Endodermal cell (in vitro differentiated cells): ENCODE data around the gene TNFRSF8. TPM values are rescaled to one million over a fixed set of nuclear protein-coding genes. Genes with fewer than 3 reads are reported as not detected.

Source experiments
- DNase-seq: peaks from one replicate; pipeline ENCODE4 v3.0.0-alpha.2; 2017
- H3K27ac ChIP-seq: 2 replicates; pipeline ENCODE4 v1.5.1; 2013; ENCODE audit warnings: mild to moderate bottlenecking, low read depth, low read length, moderate library complexity
- H3K27me3 ChIP-seq: 2 replicates; pipeline ENCODE4 v1.6.1; 2013; ENCODE audit warnings: mild to moderate bottlenecking, low read length, moderate library complexity; ENCODE audit not compliant: insufficient read depth, control insufficient read depth, poor library complexity, severe bottlenecking
- H3K36me3 ChIP-seq: 2 replicates; pipeline ENCODE4 v1.7.0; 2013; ENCODE audit warnings: mild to moderate bottlenecking, low read length, moderate library complexity; ENCODE audit not compliant: control insufficient read depth, insufficient read depth
- H3K4me1 ChIP-seq: one replicate; pipeline ENCODE4 v1.7.0; 2013; ENCODE audit warnings: low read length; ENCODE audit not compliant: control insufficient read depth, insufficient read depth
- H3K4me3 ChIP-seq: 2 replicates; pipeline ENCODE4 v1.5.1; 2013; ENCODE audit warnings: mild to moderate bottlenecking, low read length, moderate library complexity
- H3K9ac ChIP-seq: 2 replicates; pipeline ENCODE4 v1.6.1; 2013; ENCODE audit warnings: mild to moderate bottlenecking, low read length, moderate library complexity; ENCODE audit not compliant: poor library complexity, severe bottlenecking; ENCODE audit errors: extremely low read depth
- H3K9me3 ChIP-seq: 2 replicates; pipeline ENCODE4 v1.6.1; 2013; ENCODE audit warnings: mild to moderate bottlenecking, low read length, moderate library complexity; ENCODE audit not compliant: control insufficient read depth
- H3K27ac Mint-ChIP-seq: 2 replicates; pipeline ENCODE4 v1.8.0; 2020; ENCODE audit warnings: mixed read lengths
- H3K27me3 Mint-ChIP-seq: 2 replicates; pipeline ENCODE4 v1.8.0; 2021; ENCODE audit warnings: mild to moderate bottlenecking, mixed read lengths; ENCODE audit not compliant: insufficient read depth
- H3K36me3 Mint-ChIP-seq: 2 replicates; pipeline ENCODE4 v1.8.0; 2020; ENCODE audit warnings: low read depth, mixed read lengths
- H3K4me1 Mint-ChIP-seq: 2 replicates; pipeline ENCODE4 v1.8.0; 2020; ENCODE audit warnings: mixed read lengths
- H3K4me3 Mint-ChIP-seq: 2 replicates; pipeline ENCODE4 v1.8.0; 2020; ENCODE audit warnings: mild to moderate bottlenecking, moderate library complexity, mixed read lengths
- H3K9me3 Mint-ChIP-seq: 2 replicates; pipeline ENCODE4 v1.8.0; 2020; ENCODE audit warnings: mild to moderate bottlenecking, mixed read lengths
- WGBS, 2 experiments: methylation state at CpG; one replicate each; pipeline versions ENCODE4 v1.1.5 to v1.1.7; 2013; ENCODE audit warnings: missing lambda C conversion rate in 2 of 2, mixed read lengths in 1 of 2; ENCODE audit not compliant: insufficient coverage in 1 of 2, insufficient read length in 1 of 2; 5-methylcytosine and 5-hydroxymethylcytosine counted together
- total RNA-seq, 2 donors: library from RNA; stranded (reverse); fragmentation: NEBNext Ultra II Directional in 1 of 2; extraction: Animal tissue kit (Norgen Biotek cat#: 25700) in 1 of 2; gene quantifications; 2 replicates in 1 of 2; 3 replicates in 1 of 2; pipeline ENCODE4 v1.2.1, GENCODE V29; 2021
- TF ChIP-seq, protein P1 (sequence below): fragments of 200-600 bp; sonication (generic); conservative IDR thresholded peaks from 2 replicates; pipeline ENCODE4 v1.5.0; 2021; ENCODE audit warnings: antibody characterized with exemption, mild to moderate bottlenecking

TNFRSF8 gene
- total RNA-seq, 2 donors from 2014 or later: 0.69 to 2.3 TPM

GRCh38 chr1:12085643-12086260, 22.6 kb downstream of the TNFRSF8 start:
- 91 to 95% methylated on average over 12 to 14 of the region's 14 CpGs for WGBS, 2 experiments
- Mint-ChIP-seq H3K36me3 (peaks cover 4% of the 10 kb centered on the region), H3K27ac (no peak overlapping the region), H3K4me1 (no peaks in the 10 kb centered on the region), H3K27me3 (no peaks in the 10 kb centered on the region), H3K4me3 (no peak overlapping the region), H3K9me3 (peaks cover 27% of the 10 kb centered on the region)
- H3K4me3 ChIP-seq: no peak overlapping the region
- no peaks in the 10 kb centered on the region for H3K4me1 ChIP-seq
- DNase-seq: no peak
- H3K27me3 ChIP-seq: no peaks in the 10 kb centered on the region
- H3K36me3 ChIP-seq: no peaks in the 10 kb centered on the region
- H3K27ac ChIP-seq: no peak overlapping the region
- no peak overlapping the region for H3K9ac ChIP-seq
- H3K9me3 ChIP-seq: peaks cover 17% of the 10 kb centered on the region
- TF ChIP-seq, protein P1, sequence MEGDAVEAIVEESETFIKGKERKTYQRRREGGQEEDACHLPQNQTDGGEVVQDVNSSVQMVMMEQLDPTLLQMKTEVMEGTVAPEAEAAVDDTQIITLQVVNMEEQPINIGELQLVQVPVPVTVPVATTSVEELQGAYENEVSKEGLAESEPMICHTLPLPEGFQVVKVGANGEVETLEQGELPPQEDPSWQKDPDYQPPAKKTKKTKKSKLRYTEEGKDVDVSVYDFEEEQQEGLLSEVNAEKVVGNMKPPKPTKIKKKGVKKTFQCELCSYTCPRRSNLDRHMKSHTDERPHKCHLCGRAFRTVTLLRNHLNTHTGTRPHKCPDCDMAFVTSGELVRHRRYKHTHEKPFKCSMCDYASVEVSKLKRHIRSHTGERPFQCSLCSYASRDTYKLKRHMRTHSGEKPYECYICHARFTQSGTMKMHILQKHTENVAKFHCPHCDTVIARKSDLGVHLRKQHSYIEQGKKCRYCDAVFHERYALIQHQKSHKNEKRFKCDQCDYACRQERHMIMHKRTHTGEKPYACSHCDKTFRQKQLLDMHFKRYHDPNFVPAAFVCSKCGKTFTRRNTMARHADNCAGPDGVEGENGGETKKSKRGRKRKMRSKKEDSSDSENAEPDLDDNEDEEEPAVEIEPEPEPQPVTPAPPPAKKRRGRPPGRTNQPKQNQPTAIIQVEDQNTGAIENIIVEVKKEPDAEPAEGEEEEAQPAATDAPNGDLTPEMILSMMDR: no peak

DNA sequence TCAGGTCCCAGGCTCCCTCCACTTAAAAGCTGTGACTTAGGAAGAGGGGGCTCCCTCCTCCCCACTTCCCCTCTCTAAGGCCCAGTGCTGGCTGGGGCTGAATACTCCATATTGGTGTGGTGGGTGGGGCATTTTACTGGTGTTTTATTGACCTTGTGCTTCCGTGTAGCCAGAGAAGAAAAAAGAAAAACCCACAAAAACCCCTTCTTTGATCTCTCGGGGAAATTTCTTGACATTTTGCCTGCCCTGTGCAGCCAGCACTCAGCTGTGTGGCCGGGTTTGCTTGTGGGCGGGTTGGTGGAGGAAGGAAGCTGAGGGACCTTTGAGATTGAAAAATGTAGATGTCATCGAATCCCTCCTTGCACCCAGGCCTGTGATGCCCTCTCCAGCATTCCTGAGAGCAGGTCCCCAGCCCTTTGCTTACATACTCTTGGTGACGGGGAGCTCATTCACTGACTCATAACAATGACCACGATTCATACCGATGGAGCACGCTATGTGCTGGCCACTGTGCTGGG, 24.8 kb downstream of the TNFRSF8 start:
- Histone ChIP-seq H3K4me1 (no peaks in the 10 kb centered on the region), H3K9ac (no peak overlapping the region), H3K36me3 (no peaks in the 10 kb centered on the region), H3K9me3 (peaks cover 5% of the 10 kb centered on the region), H3K27me3 (no peaks in the 10 kb centered on the region), H3K27ac (no peak overlapping the region), H3K4me3 (no peak overlapping the region)
- Mint-ChIP-seq H3K4me3 (no peak overlapping the region), H3K27ac (peak overlapping the region; percentile 26), H3K36me3 (no peaks in the 10 kb centered on the region), H3K4me1 (no peaks in the 10 kb centered on the region), H3K27me3 (no peaks in the 10 kb centered on the region), H3K9me3 (peaks cover 12% of the 10 kb centered on the region)
- 94 to 95% methylated on average over 7 to 9 of the region's 9 CpGs for WGBS, 2 experiments
- TF ChIP-seq, protein P1: no peak
- no peak for DNase-seq

GRCh38 chr1:12088607-12089006, 25.5 kb downstream of the TNFRSF8 start:
- DNase-seq: no peak
- H3K4me3 Mint-ChIP-seq: no peak overlapping the region
- no peak overlapping the region for H3K9ac ChIP-seq
- no peaks in the 10 kb centered on the region for H3K4me1 Mint-ChIP-seq
- peaks cover 4% of the 10 kb centered on the region for H3K9me3 Mint-ChIP-seq
- no peak overlapping the region for H3K4me3 ChIP-seq
- no peak overlapping the region for H3K27ac ChIP-seq
- WGBS, 2 experiments: 90 to 94% methylated on average over 2 to 6 of the region's 6 CpGs
- H3K27ac Mint-ChIP-seq: no peak overlapping the region
- no peaks in the 10 kb centered on the region for H3K4me1 ChIP-seq
- no peaks in the 10 kb centered on the region for H3K36me3 Mint-ChIP-seq
- no peaks in the 10 kb centered on the region for H3K9me3 ChIP-seq
- TF ChIP-seq, protein P1: no peak
- H3K27me3 ChIP-seq: no peaks in the 10 kb centered on the region
- no peaks in the 10 kb centered on the region for H3K27me3 Mint-ChIP-seq
- H3K36me3 ChIP-seq: no peaks in the 10 kb centered on the region
